HepG2 (cell line): ENCODE results near the gene LMNA. TPM values are rescaled to one million over a fixed set of nuclear protein-coding genes. Genes with fewer than 3 reads are reported as not detected.

Source experiments
- BCL6 ChIP-seq: IDR thresholded peaks from 2 replicates; pipeline ENCODE4 v1.6.1; 2016; ENCODE audit warnings: missing genetic modification reagents, missing compliant biosample characterization
- CAMTA2 ChIP-seq: sonication (generic); formaldehyde crosslinking; IDR thresholded peaks from 2 replicates; pipeline ENCODE4 v1.4.0; 2020; ENCODE audit warnings: mild to moderate bottlenecking, missing genetic modification reagents, borderline replicate concordance
- POLR2AphosphoS2 ChIP-seq: IDR thresholded peaks from 2 replicates; pipeline ENCODE4 v1.6.1; 2011; ENCODE audit warnings: low read depth, low read length, improper control_type of control experiment
- SCMH1 ChIP-seq: sonication (generic); formaldehyde crosslinking; IDR thresholded peaks from 2 replicates; pipeline ENCODE4 v1.9.0; 2021; ENCODE audit warnings: missing genetic modification reagents, mild to moderate bottlenecking, borderline replicate concordance
- TCF12 ChIP-seq, 2 experiments: fragments of 450-650 bp in 1 of 2; sonication (generic) in 1 of 2; formaldehyde crosslinking in 1 of 2; IDR thresholded peaks; 2 replicates each; pipeline versions ENCODE4 v1.6.1 to v1.8.0; 2017 to 2022; ENCODE audit warnings: antibody characterized with exemption in 1 of 2, mild to moderate bottlenecking in 1 of 2, missing genetic modification reagents in 1 of 2, moderate library complexity in 1 of 2
- ZNF101 ChIP-seq: sonication (generic); formaldehyde crosslinking; IDR thresholded peaks from 2 replicates; pipeline ENCODE4 v1.4.0; 2020; ENCODE audit warnings: mild to moderate bottlenecking, low read depth, missing genetic modification reagents, borderline replicate concordance
- polyA plus RNA-seq, 8 experiments: library from polyadenylated mRNA; depleted of rRNA in 3 of 8; stranded (reverse) in 7 of 8; unstranded in 1 of 8; fragments of >200 nt; fragmentation: Illumina TruSeq in 4 of 8; extraction: Trizol in 4 of 8; gene quantifications; 2 replicates each; pipeline versions ENCODE4 v1.2.1 to v1.2.3, GENCODE V29; 2011 to 2016; ENCODE audit warnings: low read depth in 4 of 8, missing spikeins in 1 of 8, mixed read lengths in 1 of 8; ENCODE audit not compliant: insufficient read depth in 1 of 8
- total RNA-seq, 5 experiments: library from RNA; depleted of rRNA; stranded (reverse); fragments of >200 nt; fragmentation: Illumina TruSeq; extraction: Trizol; gene quantifications; 2 replicates each; pipeline ENCODE4 v1.2.3, GENCODE V29; 2016; ENCODE audit warnings: low read depth in 1 of 5
- TF ChIP-seq, protein P1 (sequence below): sonication (generic); formaldehyde crosslinking; IDR thresholded peaks from 2 replicates; pipeline ENCODE4 v1.9.0; 2022; ENCODE audit warnings: missing genetic modification reagents, mild to moderate bottlenecking, borderline replicate concordance
- TF ChIP-seq, protein P2 (sequence below): IDR thresholded peaks from 2 replicates; pipeline ENCODE4 v1.6.1; 2012; ENCODE audit warnings: low read depth, low read length, improper control_type of control experiment

Gene LMNA
- total and polyA plus RNA-seq, 2 of the 13 experiments (the other 11 are each of a cell fraction or from before 2014, with no cell fraction given): 107 to 225 TPM

DNA sequence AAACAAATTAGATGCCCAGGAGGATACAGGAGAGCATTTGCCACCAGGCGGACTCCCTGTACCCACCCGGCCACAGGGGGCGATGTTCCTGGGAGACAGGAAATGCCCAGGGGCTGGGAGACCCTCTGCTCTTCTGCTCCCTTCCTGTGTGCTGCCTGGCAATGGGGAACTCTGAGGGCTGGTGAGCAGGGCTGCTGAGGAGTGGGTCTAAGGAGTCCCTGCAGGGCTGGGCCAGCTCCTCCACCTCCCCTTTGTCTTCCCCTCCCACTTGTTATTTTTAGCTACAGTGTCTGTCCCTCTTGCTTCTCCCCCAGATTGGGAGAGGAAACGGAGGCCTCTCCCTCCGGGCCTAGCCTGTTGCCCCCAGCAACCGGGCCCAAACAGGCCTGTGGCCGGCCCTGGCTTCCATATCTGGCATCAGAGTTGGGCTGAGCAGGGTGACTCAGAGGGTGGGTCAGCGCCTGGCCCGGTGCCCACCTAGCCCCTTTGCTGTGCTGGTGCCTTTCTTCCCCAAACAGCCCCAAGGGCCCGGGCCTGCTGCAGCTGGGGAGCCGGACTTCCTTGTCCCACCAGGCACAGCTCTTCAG is 11.6 kb downstream of the LMNA start (continued):
- TF ChIP-seq CAMTA2 (CRISPR knock-in tag) (no peak), BCL6 (CRISPR knock-in tag) (no peak), SCMH1 (CRISPR knock-in tag) (no peak), ZNF101 (CRISPR knock-in tag) (no peak), POLR2AphosphoS2 (no peak), TCF12 (IDR thresholded peaks at IDR 0.05) (no peak), TCF12 (CRISPR knock-in tag; IDR thresholded peaks at IDR 0.05) (no peak)
- TF ChIP-seq, protein P1, sequence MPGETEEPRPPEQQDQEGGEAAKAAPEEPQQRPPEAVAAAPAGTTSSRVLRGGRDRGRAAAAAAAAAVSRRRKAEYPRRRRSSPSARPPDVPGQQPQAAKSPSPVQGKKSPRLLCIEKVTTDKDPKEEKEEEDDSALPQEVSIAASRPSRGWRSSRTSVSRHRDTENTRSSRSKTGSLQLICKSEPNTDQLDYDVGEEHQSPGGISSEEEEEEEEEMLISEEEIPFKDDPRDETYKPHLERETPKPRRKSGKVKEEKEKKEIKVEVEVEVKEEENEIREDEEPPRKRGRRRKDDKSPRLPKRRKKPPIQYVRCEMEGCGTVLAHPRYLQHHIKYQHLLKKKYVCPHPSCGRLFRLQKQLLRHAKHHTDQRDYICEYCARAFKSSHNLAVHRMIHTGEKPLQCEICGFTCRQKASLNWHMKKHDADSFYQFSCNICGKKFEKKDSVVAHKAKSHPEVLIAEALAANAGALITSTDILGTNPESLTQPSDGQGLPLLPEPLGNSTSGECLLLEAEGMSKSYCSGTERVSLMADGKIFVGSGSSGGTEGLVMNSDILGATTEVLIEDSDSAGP (CRISPR knock-in tag): peak; percentile 14; the same call in 1 of the 2 replicates
- TF ChIP-seq, protein P2, sequence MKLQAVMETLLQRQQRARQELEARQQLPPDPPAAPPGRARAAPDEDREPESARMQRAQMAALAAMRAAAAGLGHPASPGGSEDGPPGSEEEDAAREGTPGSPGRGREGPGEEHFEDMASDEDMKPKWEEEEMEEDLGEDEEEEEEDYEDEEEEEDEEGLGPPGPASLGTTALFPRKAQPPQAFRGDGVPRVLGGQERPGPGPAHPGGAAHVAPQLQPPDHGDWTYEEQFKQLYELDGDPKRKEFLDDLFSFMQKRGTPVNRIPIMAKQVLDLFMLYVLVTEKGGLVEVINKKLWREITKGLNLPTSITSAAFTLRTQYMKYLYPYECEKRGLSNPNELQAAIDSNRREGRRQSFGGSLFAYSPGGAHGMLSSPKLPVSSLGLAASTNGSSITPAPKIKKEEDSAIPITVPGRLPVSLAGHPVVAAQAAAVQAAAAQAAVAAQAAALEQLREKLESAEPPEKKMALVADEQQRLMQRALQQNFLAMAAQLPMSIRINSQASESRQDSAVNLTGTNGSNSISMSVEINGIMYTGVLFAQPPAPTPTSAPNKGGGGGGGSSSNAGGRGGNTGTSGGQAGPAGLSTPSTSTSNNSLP: no peak
